ENCODE measurements around the gene SPTB. TPM values are rescaled to one million over a fixed set of nuclear protein-coding genes. Genes with fewer than 3 reads are reported as not detected.

The SPTB gene
- total and polyA plus RNA-seq, 10 of the 15 experiments (the other 5 are each of a cell fraction or from before 2014, with no cell fraction given), result under 0.01 to 0.04 (median 0.02) TPM; not detected in 4

DNA sequence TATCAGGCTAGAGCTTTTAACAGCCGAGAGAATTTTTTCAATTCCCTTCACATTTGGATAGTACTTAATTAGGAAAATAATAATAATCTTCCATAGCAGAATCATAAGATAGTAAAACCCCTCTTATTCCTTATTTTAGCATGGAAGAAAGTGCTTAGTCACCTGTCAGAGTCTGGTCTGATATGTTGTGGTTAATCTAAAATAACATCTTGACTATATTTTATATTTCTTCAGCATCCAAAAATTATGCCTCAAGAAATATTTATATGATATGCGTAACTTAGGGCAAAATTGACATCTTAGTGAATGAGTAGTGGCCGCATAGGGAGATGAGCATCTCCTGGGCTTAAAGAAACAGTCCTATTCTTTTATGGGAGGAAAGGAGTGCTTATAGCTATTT, 47.3 kb upstream of the SPTB start:
- ATAC-seq (no peak), FAIRE-seq (no peak), DNase-seq (ENCODE audit: low read depth, low spot score) (no peak)
- H3K4me3 ChIP-seq, result no peak overlapping the region
- TF ChIP-seq ATF2 (IDR thresholded peaks at IDR 0.05; ENCODE audit: low read length), result no peak
- no peak for TF ChIP-seq ZNF687 (IDR thresholded peaks at IDR 0.05)
- WGBS (ENCODE audit: insufficient coverage, insufficient replicate concordance, low lambda C conversion rate, missing lambda C conversion rate), result 81% methylated on average over 3 of the region's 3 CpGs
- H4K20me1 ChIP-seq (ENCODE audit: control insufficient read depth, insufficient read depth), result no peaks in the 10 kb centered on the region
- BruUV-seq (replicated peaks), result no TSS peak
- H3K36me3 ChIP-seq (ENCODE audit: control insufficient read depth in 2 of 2, insufficient read depth in 2 of 2, low read length in 1 of 2), result peaks cover 2 to 19% of the 10 kb centered on the region in 2 experiments; a peak in 3 of 4 replicates
- H2AFZ ChIP-seq (ENCODE audit: control insufficient read depth, low read depth, low read length), result no peak overlapping the region
- no peak overlapping the region for H3K27ac ChIP-seq (ENCODE audit: control insufficient read depth, insufficient read depth)
- no peaks in the 10 kb centered on the region for H3K9me3 ChIP-seq (replicated peaks; ENCODE audit: control insufficient read depth, insufficient read depth, low read length)
- no peak overlapping the region for H3K4me2 ChIP-seq (ENCODE audit: control insufficient read depth, insufficient read depth)
- POLR2A ChIA-PET, result interaction anchor here (0.6 to 2.3 kb wide), 5 partner anchors 9 to 26 kb away, joined by 3 to 6 read pairs (median 3); no protein-coding TSS in a partner anchor
- CTCF ChIA-PET, result interaction anchor here (0.9 to 2.4 kb wide), 9 partner anchors 9 to 93 kb away, joined by 3 to 9 read pairs (median 4); partner anchors contain the start of gene CHURC1
- SMC1A ChIA-PET (ENCODE audit: uncharacterized antibody, unreplicated experiment), result interaction anchor here (1.6 to 4.8 kb wide), 3 partner anchors 9 to 26 kb away, joined by 7 to 25 read pairs (median 12); partner anchors contain the start of gene CHURC1
- H3K9ac ChIP-seq (ENCODE audit: control insufficient read depth, insufficient read depth, low read length), result no peak overlapping the region
- peaks cover 2% of the 10 kb centered on the region; the same call in 1 of the 2 replicates for H3K79me2 ChIP-seq (ENCODE audit: control insufficient read depth, insufficient read depth, low read length)
- intact Hi-C loops (cut with micrococcal nuclease; ENCODE audit: unreplicated experiment) (no loop called here), in situ Hi-C loops (cut with MboI) (no loop called here)
- RAD21 ChIA-PET (ENCODE audit: unreplicated experiment), result interaction anchor here (0.8 to 1.6 kb wide), 4 partner anchors 12 to 77 kb away, joined by 3 to 6 read pairs (median 4); no protein-coding TSS in a partner anchor
- H3K4me1 ChIP-seq (ENCODE audit: control insufficient read depth, insufficient read depth, low read length), result peaks cover 17% of the 10 kb centered on the region
- H3K27me3 ChIP-seq (replicated peaks in 1 of 2; ENCODE audit: control insufficient read depth in 2 of 2, insufficient read depth in 2 of 2, low read length in 1 of 2), result no peaks in the 10 kb centered on the region
